Measurements from ENCODE around the gene PAGR1. TPM values are rescaled to one million over a fixed set of nuclear protein-coding genes. Genes with fewer than 3 reads are reported as not detected.

The PAGR1 gene
- polyA plus RNA-seq, 1 donor from 2014 or later, result 86.8 TPM

DNA sequence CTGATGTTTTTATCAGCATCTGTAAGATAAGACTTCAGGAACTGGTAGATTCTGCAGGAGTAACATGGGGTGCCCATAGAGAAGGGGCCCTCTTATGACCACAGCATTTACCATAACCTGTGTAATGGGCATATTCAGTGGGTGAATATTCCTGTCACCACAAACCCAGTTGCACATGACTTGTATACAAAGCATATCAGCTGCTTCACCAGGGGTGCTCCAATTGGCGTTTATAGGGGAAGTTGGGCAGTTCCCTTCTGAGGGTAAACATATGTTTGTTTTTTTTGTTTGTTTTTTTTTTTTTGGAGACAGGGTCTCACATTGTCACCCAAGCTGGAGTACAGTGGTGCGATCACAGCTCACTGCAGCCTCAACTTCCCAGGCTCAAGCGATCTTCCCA lies 49.4 kb upstream of the PAGR1 start:
- H4K20me1 ChIP-seq (ENCODE audit: insufficient read depth), result no peaks in the 10 kb centered on the region
- H3F3A ChIP-seq (ENCODE audit: insufficient read depth, low read length, poor library complexity, severe bottlenecking), result no peaks in the 10 kb centered on the region
- no peak overlapping the region for H3K27ac ChIP-seq (ENCODE audit: low read length)
- H3K9me2 ChIP-seq (ENCODE audit: insufficient read depth, low read length), result no peaks in the 10 kb centered on the region
- no peaks in the 10 kb centered on the region for H3K36me3 ChIP-seq (ENCODE audit: insufficient read depth, low read length)
- H3K4me2 ChIP-seq (ENCODE audit: low read length), result no peak overlapping the region
- TF ChIP-seq POLR2AphosphoS5 (IDR thresholded peaks at IDR 0.05) (no peak), CTCF (IDR thresholded peaks at IDR 0.05; ENCODE audit: poor library complexity, severe bottlenecking) (no peak), MXI1 (conservative IDR thresholded peaks at IDR 0.05; ENCODE audit: poor library complexity, severe bottlenecking) (no peak), EZH2 (IDR thresholded peaks at IDR 0.05; ENCODE audit: borderline replicate concordance, insufficient read depth, low read length, poor library complexity, severe bottlenecking) (no peak), TAF1 (IDR thresholded peaks at IDR 0.05; ENCODE audit: low read depth) (no peak), EP300 (conservative IDR thresholded peaks at IDR 0.05; ENCODE audit: poor library complexity, severe bottlenecking) (no peak)
- TF ChIP-seq, protein P1, sequence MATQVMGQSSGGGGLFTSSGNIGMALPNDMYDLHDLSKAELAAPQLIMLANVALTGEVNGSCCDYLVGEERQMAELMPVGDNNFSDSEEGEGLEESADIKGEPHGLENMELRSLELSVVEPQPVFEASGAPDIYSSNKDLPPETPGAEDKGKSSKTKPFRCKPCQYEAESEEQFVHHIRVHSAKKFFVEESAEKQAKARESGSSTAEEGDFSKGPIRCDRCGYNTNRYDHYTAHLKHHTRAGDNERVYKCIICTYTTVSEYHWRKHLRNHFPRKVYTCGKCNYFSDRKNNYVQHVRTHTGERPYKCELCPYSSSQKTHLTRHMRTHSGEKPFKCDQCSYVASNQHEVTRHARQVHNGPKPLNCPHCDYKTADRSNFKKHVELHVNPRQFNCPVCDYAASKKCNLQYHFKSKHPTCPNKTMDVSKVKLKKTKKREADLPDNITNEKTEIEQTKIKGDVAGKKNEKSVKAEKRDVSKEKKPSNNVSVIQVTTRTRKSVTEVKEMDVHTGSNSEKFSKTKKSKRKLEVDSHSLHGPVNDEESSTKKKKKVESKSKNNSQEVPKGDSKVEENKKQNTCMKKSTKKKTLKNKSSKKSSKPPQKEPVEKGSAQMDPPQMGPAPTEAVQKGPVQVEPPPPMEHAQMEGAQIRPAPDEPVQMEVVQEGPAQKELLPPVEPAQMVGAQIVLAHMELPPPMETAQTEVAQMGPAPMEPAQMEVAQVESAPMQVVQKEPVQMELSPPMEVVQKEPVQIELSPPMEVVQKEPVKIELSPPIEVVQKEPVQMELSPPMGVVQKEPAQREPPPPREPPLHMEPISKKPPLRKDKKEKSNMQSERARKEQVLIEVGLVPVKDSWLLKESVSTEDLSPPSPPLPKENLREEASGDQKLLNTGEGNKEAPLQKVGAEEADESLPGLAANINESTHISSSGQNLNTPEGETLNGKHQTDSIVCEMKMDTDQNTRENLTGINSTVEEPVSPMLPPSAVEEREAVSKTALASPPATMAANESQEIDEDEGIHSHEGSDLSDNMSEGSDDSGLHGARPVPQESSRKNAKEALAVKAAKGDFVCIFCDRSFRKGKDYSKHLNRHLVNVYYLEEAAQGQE (IDR thresholded peaks at IDR 0.05; ENCODE audit: borderline replicate concordance), result no peak
- no peaks in the 10 kb centered on the region for H3K27me3 ChIP-seq (ENCODE audit: insufficient read depth, low read depth, low read length)
- no peaks in the 10 kb centered on the region for H3K9me3 ChIP-seq (ENCODE audit: low read length)
- no peak overlapping the region for H2AFZ ChIP-seq (ENCODE audit: low read depth, low read length)
- no peak overlapping the region for H3K9ac ChIP-seq (ENCODE audit: low read length)
- no peaks in the 10 kb centered on the region for H3K79me2 ChIP-seq (replicated peaks; ENCODE audit: insufficient read depth, low read length)
- H3K4me3 ChIP-seq (ENCODE audit: low read length), result no peak overlapping the region

GRCh38 chr16:29767062-29767461 lies 48.9 kb upstream of the PAGR1 start:
- no peaks in the 10 kb centered on the region for H3K9me3 ChIP-seq (ENCODE audit: low read length)
- H2AFZ ChIP-seq (ENCODE audit: low read depth, low read length), result no peak overlapping the region
- TF ChIP-seq RAD21 (conservative IDR thresholded peaks at IDR 0.05) (no peak), EZH2 (IDR thresholded peaks at IDR 0.05; ENCODE audit: borderline replicate concordance, insufficient read depth, low read length, poor library complexity, severe bottlenecking) (no peak), EP300 (conservative IDR thresholded peaks at IDR 0.05; ENCODE audit: poor library complexity, severe bottlenecking) (no peak), TAF1 (IDR thresholded peaks at IDR 0.05; ENCODE audit: low read depth) (no peak), MXI1 (conservative IDR thresholded peaks at IDR 0.05; ENCODE audit: poor library complexity, severe bottlenecking) (no peak), CTCF (IDR thresholded peaks at IDR 0.05; ENCODE audit: poor library complexity, severe bottlenecking) (no peak), SMC3 (conservative IDR thresholded peaks at IDR 0.05; ENCODE audit: poor library complexity) (no peak), POLR2AphosphoS5 (IDR thresholded peaks at IDR 0.05) (no peak)
- TF ChIP-seq, protein P1 (IDR thresholded peaks at IDR 0.05; ENCODE audit: borderline replicate concordance), result no peak
- H3K9me2 ChIP-seq (ENCODE audit: insufficient read depth, low read length), result no peaks in the 10 kb centered on the region
- H3K27me3 ChIP-seq (ENCODE audit: insufficient read depth, low read depth, low read length), result no peaks in the 10 kb centered on the region
- H3K4me3 ChIP-seq (ENCODE audit: low read length), result no peak overlapping the region
- no peaks in the 10 kb centered on the region for H3K79me2 ChIP-seq (replicated peaks; ENCODE audit: insufficient read depth, low read length)
- H3K27ac ChIP-seq (ENCODE audit: low read length), result no peak overlapping the region
- no peaks in the 10 kb centered on the region for H4K20me1 ChIP-seq (ENCODE audit: insufficient read depth)
- no peaks in the 10 kb centered on the region for H3K36me3 ChIP-seq (ENCODE audit: insufficient read depth, low read length)
- H3K4me2 ChIP-seq (ENCODE audit: low read length), result no peak overlapping the region
- H3K9ac ChIP-seq (ENCODE audit: low read length), result no peak overlapping the region
- no peaks in the 10 kb centered on the region for H3F3A ChIP-seq (ENCODE audit: insufficient read depth, low read length, poor library complexity, severe bottlenecking)
